CD14-positive monocyte (primary cell): ENCODE data around the gene SLC16A4. TPM values are rescaled to one million over a fixed set of nuclear protein-coding genes. Genes with fewer than 3 reads are reported as not detected.

Experiments used
- DNase-seq, 3 donors: peaks; one replicate each; pipeline ENCODE4 v3.0.0-alpha.2; 2011 to 2022
- H2AFZ ChIP-seq: 2 replicates; pipeline ENCODE4 v1.6.0; 2012; ENCODE audit warnings: mild to moderate bottlenecking, low read depth, low read length, inconsistent platforms; ENCODE audit not compliant: insufficient read depth, poor library complexity, severe bottlenecking
- H3K27ac ChIP-seq, 2 donors: 1 replicate in 1 of 2; 2 replicates in 1 of 2; pipeline ENCODE4 v1.5.1; 2012 to 2013; ENCODE audit warnings: low read length in 2 of 2, control low read depth in 1 of 2, inconsistent platforms in 1 of 2, low read depth in 1 of 2, mild to moderate bottlenecking in 1 of 2
- H3K27me3 ChIP-seq, 2 donors: one replicate each; pipeline versions ENCODE4 v1.6.0 to v1.6.1; 2011 to 2013; ENCODE audit warnings: low read length in 2 of 2; ENCODE audit not compliant: control insufficient read depth in 2 of 2, insufficient read depth in 2 of 2
- H3K36me3 ChIP-seq, 2 donors: replicated peaks in 1 of 2; 1 replicate in 1 of 2; 2 replicates in 1 of 2; pipeline versions ENCODE4 v1.5.1 to v1.6.1; 2012 to 2013; ENCODE audit warnings: low read length in 2 of 2, control low read depth in 1 of 2, inconsistent platforms in 1 of 2, mild to moderate bottlenecking in 1 of 2; ENCODE audit not compliant: insufficient read depth in 2 of 2, control insufficient read depth in 1 of 2
- H3K4me1 ChIP-seq, 2 donors: 1 replicate in 1 of 2; 2 replicates in 1 of 2; pipeline versions ENCODE4 v1.5.1 to v1.6.1; 2012 to 2013; ENCODE audit warnings: low read length in 2 of 2, control low read depth in 1 of 2, inconsistent platforms in 1 of 2, mild to moderate bottlenecking in 1 of 2, moderate library complexity in 1 of 2; ENCODE audit not compliant: insufficient read depth in 2 of 2, control insufficient read depth in 1 of 2
- H3K4me2 ChIP-seq: replicated peaks from 2 replicates; pipeline ENCODE3; 2012; ENCODE audit warnings: low read length, moderate library complexity, mild to moderate bottlenecking; ENCODE audit not compliant: poor library complexity, severe bottlenecking; ENCODE audit errors: extremely low read depth
- H3K4me3 ChIP-seq, 3 experiments: fragments of 200-600 bp in 1 of 3; sonication (generic) in 1 of 3; replicated peaks in 1 of 3; 1 replicate in 2 of 3; 2 replicates in 1 of 3; pipeline ENCODE4 v1.5.1; 2011 to 2013; ENCODE audit warnings: low read length in 3 of 3, mild to moderate bottlenecking in 3 of 3, control low read depth in 2 of 3, low read depth in 2 of 3, inconsistent platforms in 1 of 3, moderate library complexity in 1 of 3
- H3K79me2 ChIP-seq: 2 replicates; pipeline ENCODE4 v1.6.0; 2012; ENCODE audit warnings: mild to moderate bottlenecking, control low read depth, inconsistent platforms, low read length, moderate library complexity; ENCODE audit not compliant: insufficient read depth
- H3K9ac ChIP-seq: 2 replicates; pipeline ENCODE4 v1.6.0; 2017; ENCODE audit warnings: low read length, mild to moderate bottlenecking; ENCODE audit not compliant: insufficient read depth, poor library complexity, severe bottlenecking
- H3K9me3 ChIP-seq, 2 donors: replicated peaks in 1 of 2; 1 replicate in 1 of 2; 2 replicates in 1 of 2; pipeline versions ENCODE4 v1.5.1 to v1.6.1; 2012 to 2013; ENCODE audit warnings: low read length in 2 of 2, control low read depth in 1 of 2; ENCODE audit not compliant: control insufficient read depth in 1 of 2, insufficient read depth in 1 of 2
- H4K20me1 ChIP-seq: 2 replicates; pipeline ENCODE4 v1.6.0; 2012; ENCODE audit warnings: mild to moderate bottlenecking, low read length, control low read depth, moderate library complexity; ENCODE audit not compliant: insufficient read depth
- H3K27ac Mint-ChIP-seq, 7 donors: one replicate each; pipeline ENCODE4 v1.8.0; 2020; ENCODE audit warnings: mild to moderate bottlenecking in 7 of 7, mixed read lengths in 7 of 7, moderate library complexity in 6 of 7, inconsistent platforms in 2 of 7
- H3K27me3 Mint-ChIP-seq, 3 donors: one replicate each; pipeline ENCODE4 v1.8.0; 2021 to 2022; ENCODE audit warnings: low read depth in 3 of 3, mild to moderate bottlenecking in 3 of 3, mixed read lengths in 3 of 3, moderate library complexity in 3 of 3, inconsistent platforms in 1 of 3
- H3K36me3 Mint-ChIP-seq, 2 donors: one replicate each; pipeline ENCODE4 v1.8.0; 2020; ENCODE audit warnings: mixed read lengths in 2 of 2, inconsistent platforms in 1 of 2, mild to moderate bottlenecking in 1 of 2
- H3K4me1 Mint-ChIP-seq: one replicate; pipeline ENCODE4 v1.8.0; 2020; ENCODE audit warnings: mild to moderate bottlenecking, mixed read lengths
- H3K4me3 Mint-ChIP-seq, 2 donors: one replicate each; pipeline ENCODE4 v1.8.0; 2020; ENCODE audit warnings: mild to moderate bottlenecking in 2 of 2, mixed read lengths in 2 of 2, moderate library complexity in 1 of 2
- H3K9me3 Mint-ChIP-seq, 7 donors: one replicate each; pipeline ENCODE4 v1.8.0; 2020 to 2022; ENCODE audit warnings: mixed read lengths in 7 of 7, mild to moderate bottlenecking in 6 of 7, moderate library complexity in 6 of 7, inconsistent platforms in 2 of 7
- CTCF ChIP-seq: fragments of 200-600 bp; IDR thresholded peaks from one replicate; pipeline ENCODE4 v1.8.0; 2022; ENCODE audit warnings: antibody characterized with exemption, mild to moderate bottlenecking
- WGBS: methylation state at CpG from one replicate; pipeline ENCODE4 v1.1.5; 2013; ENCODE audit warnings: missing lambda C conversion rate; ENCODE audit not compliant: insufficient coverage; 5-methylcytosine and 5-hydroxymethylcytosine counted together
- intact Hi-C, 2 donors: fragments of 100-400 bp; cut with micrococcal nuclease; formaldehyde crosslinking; loops; one replicate each; pipeline versions ENCODE4 v1.15.0 to v1.15.1; 2023
- polyA plus RNA-seq, 3 donors: library from polyadenylated mRNA; depleted of rRNA in 1 of 3; unstranded in 2 of 3; stranded (reverse) in 1 of 3; fragments of 300-500 nt in 2 of 3; fragments of >200 nt in 1 of 3; fragmentation: Illumina TruSeq in 2 of 3; gene quantifications; 1 replicate in 2 of 3; 2 replicates in 1 of 3; pipeline ENCODE4 v1.2.3, GENCODE V29; 2012 to 2021

SLC16A4 gene
- polyA plus RNA-seq, 3 donors = 0.13 to 0.26 (median 0.25) TPM

- TF ChIP-seq CTCF = no peak
Measured at GRCh38 chr1:110316735-110317134, 74.1 kb downstream of the SLC16A4 start.

More at GRCh38 chr1:110316735-110317134, 74.1 kb downstream of the SLC16A4 start:
- no peak overlapping the region for H3K4me3 ChIP-seq
- H2AFZ ChIP-seq = no peak overlapping the region
- DNase-seq = no peak
- Mint-ChIP-seq H3K27me3 (peaks cover 0 to 2% (median 0%) of the 10 kb centered on the region in 3 donors), H3K9me3 (peaks cover 4 to 15% (median 14%) of the 10 kb centered on the region in 7 donors), H3K4me3 (no peak overlapping the region), H3K27ac (no peak overlapping the region), H3K36me3 (peaks cover 0 to 12% of the 10 kb centered on the region in 2 donors), H3K4me1 (peaks cover 11% of the 10 kb centered on the region)
- H3K4me1 ChIP-seq = peaks cover 0 to 8% of the 10 kb centered on the region in 2 donors
- H3K79me2 ChIP-seq = no peaks in the 10 kb centered on the region
- no peaks in the 10 kb centered on the region for H3K36me3 ChIP-seq
- no peaks in the 10 kb centered on the region for H3K27me3 ChIP-seq
- H3K27ac ChIP-seq = no peak overlapping the region
- intact Hi-C loops = loop anchor here in 1 of 2 donors (10.0 kb wide), 2 partner anchors 148 to 178 kb away; no protein-coding TSS in a partner anchor
- no CpG with 5 or more reads among the region's 2 CpGs for WGBS
- H3K9ac ChIP-seq = no peak overlapping the region
- no peaks in the 10 kb centered on the region for H4K20me1 ChIP-seq
- peaks cover 7% of the 10 kb centered on the region in 2 donors for H3K9me3 ChIP-seq
- H3K4me2 ChIP-seq = no peak overlapping the region

Other genes with a start within 250 kb of the SLC16A4 start
- gene SLC6A17, start 240.5 kb downstream of the SLC16A4 start, polyA plus RNA-seq = not detected
- under 1 TPM; 0.03 to 0.56 (median 0.12) TPM for gene KCNC4, start 180.7 kb downstream of the SLC16A4 start, polyA plus RNA-seq
- 10 to 100 TPM in 1 of 3 donors, 1 to 10 TPM in 2; 6.7 to 16.8 (median 7.5) TPM for gene RBM15, start 51.6 kb downstream of the SLC16A4 start, polyA plus RNA-seq
- gene LAMTOR5, start 16.7 kb upstream of the SLC16A4 start, polyA plus RNA-seq = 100 to 1,000 TPM; 304 to 420 (median 368) TPM
- not detected for gene PROK1, start 60.1 kb upstream of the SLC16A4 start, polyA plus RNA-seq
- gene KCNA10, start 128.1 kb upstream of the SLC16A4 start, polyA plus RNA-seq = not detected
- not detected for gene KCNA2, start 215.3 kb upstream of the SLC16A4 start, polyA plus RNA-seq